IMR-90 (cell line): ENCODE results near the gene INPP5D. TPM values are rescaled to one million over a fixed set of nuclear protein-coding genes. Genes with fewer than 3 reads are reported as not detected.

Source experiments
- ATAC-seq: fragments of 200-7000 bp; cut with Tn5 transposase; 2 replicates; pipeline ENCODE4 v1.9.1; 2020; ENCODE audit warnings: low read depth, mild to moderate bottlenecking, moderate library complexity
- BruUV-seq: library from RNA; stranded (reverse); fragments of 400-500 nt; replicated peaks from 2 replicates; lab custom pipeline; 2021; lab: Mats Ljungman, UMichigan
- CTCF ChIA-PET: fragments of 300-600 bp; formaldehyde crosslinking; extraction: SDS; loops from one replicate; lab custom pipeline; 2021; ENCODE audit warnings: antibody characterized with exemption; lab: Yijun Ruan, JAX
- POLR2A ChIA-PET: fragments of 300-600 bp; sonication (Branson Sonifier 250); formaldehyde crosslinking; loops from one replicate; lab custom pipeline; 2022; ENCODE audit warnings: antibody characterized with exemption; ENCODE audit not compliant: unreplicated experiment; lab: Charles Lee
- DNase-seq: peaks from one replicate; pipeline ENCODE4 v3.0.0; 2013
- H2AFZ ChIP-seq: replicated peaks from 2 replicates; pipeline ENCODE3; 2013; ENCODE audit warnings: low read length, mild to moderate bottlenecking; ENCODE audit not compliant: poor library complexity
- H2AK5ac ChIP-seq: 2 replicates; pipeline ENCODE4 v1.6.1; 2013; ENCODE audit warnings: low read depth, low read length, inconsistent platforms
- H2AK9ac ChIP-seq: replicated peaks from 2 replicates; pipeline ENCODE3; 2013; ENCODE audit warnings: mild to moderate bottlenecking, low read depth, low read length, moderate library complexity; ENCODE audit not compliant: poor library complexity
- H2BK120ac ChIP-seq: 2 replicates; pipeline ENCODE4 v1.6.1; 2013; ENCODE audit warnings: low read depth, low read length, inconsistent platforms
- H2BK15ac ChIP-seq: 3 replicates; pipeline ENCODE4 v1.6.1; 2013; ENCODE audit warnings: low read depth, low read length, inconsistent platforms
- H2BK20ac ChIP-seq: 2 replicates; pipeline ENCODE4 v1.6.1; 2013; ENCODE audit warnings: low read depth, mild to moderate bottlenecking, inconsistent platforms, low read length, moderate library complexity
- H2BK5ac ChIP-seq: 2 replicates; pipeline ENCODE4 v1.6.1; 2013; ENCODE audit warnings: mild to moderate bottlenecking, low read depth, low read length, inconsistent platforms; ENCODE audit not compliant: poor library complexity, severe bottlenecking
- H3K14ac ChIP-seq: replicated peaks from 2 replicates; pipeline ENCODE4 v1.6.1; 2013; ENCODE audit warnings: low read depth, low read length, inconsistent platforms
- H3K18ac ChIP-seq: 2 replicates; pipeline ENCODE4 v1.6.1; 2013; ENCODE audit warnings: low read depth, low read length, control low read depth
- H3K23ac ChIP-seq: 2 replicates; pipeline ENCODE4 v1.6.1; 2013; ENCODE audit warnings: low read depth, low read length, inconsistent platforms
- H3K27ac ChIP-seq: 2 replicates; pipeline ENCODE4 v1.5.1; 2013; ENCODE audit warnings: mild to moderate bottlenecking, control low read depth, low read length; ENCODE audit not compliant: insufficient read depth
- H3K27me3 ChIP-seq: 2 replicates; pipeline ENCODE4 v1.6.1; 2013; ENCODE audit warnings: low read length; ENCODE audit not compliant: control insufficient read depth, insufficient read depth
- H3K36me3 ChIP-seq: 2 replicates; pipeline ENCODE4 v1.6.1; 2013; ENCODE audit warnings: low read length, mixed read lengths; ENCODE audit not compliant: control insufficient read depth, insufficient read depth
- H3K4ac ChIP-seq: 2 replicates; pipeline ENCODE4 v1.6.1; 2013; ENCODE audit warnings: low read depth, low read length, inconsistent platforms
- H3K4me1 ChIP-seq: 2 replicates; pipeline ENCODE4 v1.6.1; 2013; ENCODE audit warnings: low read length, mixed read lengths; ENCODE audit not compliant: control insufficient read depth, insufficient read depth
- H3K4me2 ChIP-seq: 2 replicates; pipeline ENCODE4 v1.6.1; 2013; ENCODE audit warnings: low read depth, mild to moderate bottlenecking, control low read depth, low read length, moderate library complexity
- H3K4me3 ChIP-seq: 2 replicates; pipeline ENCODE4 v1.5.1; 2013; ENCODE audit warnings: low read depth, mild to moderate bottlenecking, control low read depth, low read length, moderate library complexity; ENCODE audit not compliant: insufficient read depth
- H3K56ac ChIP-seq: 2 replicates; pipeline ENCODE4 v1.6.1; 2013; ENCODE audit warnings: low read length, inconsistent platforms; ENCODE audit not compliant: insufficient read depth; ENCODE audit errors: extremely low read depth
- H3K79me1 ChIP-seq, 2 experiments: 2 replicates each; pipeline ENCODE4 v1.6.1; 2013; ENCODE audit warnings: low read length in 2 of 2, inconsistent platforms in 1 of 2, low read depth in 1 of 2
- H3K9ac ChIP-seq: 2 replicates; pipeline ENCODE4 v1.6.1; 2013; ENCODE audit warnings: low read depth, low read length, control low read depth
- H3K9me1 ChIP-seq: 2 replicates; pipeline ENCODE4 v1.6.1; 2013; ENCODE audit warnings: low read length, inconsistent platforms; ENCODE audit not compliant: insufficient read depth
- H3K9me3 ChIP-seq: 2 replicates; pipeline ENCODE4 v1.6.1; 2013; ENCODE audit warnings: low read length; ENCODE audit not compliant: control insufficient read depth, insufficient read depth
- H4K20me1 ChIP-seq: 2 replicates; pipeline ENCODE4 v1.6.1; 2013; ENCODE audit warnings: low read length, inconsistent platforms; ENCODE audit not compliant: insufficient read depth
- H4K5ac ChIP-seq: 2 replicates; pipeline ENCODE4 v1.6.1; 2013; ENCODE audit warnings: mild to moderate bottlenecking, low read depth, low read length, control low read depth
- H4K8ac ChIP-seq, 2 experiments: 2 replicates each; pipeline ENCODE4 v1.6.1; 2013; ENCODE audit warnings: low read depth in 2 of 2, low read length in 2 of 2, control low read depth in 1 of 2, inconsistent platforms in 1 of 2
- H4K91ac ChIP-seq: 2 replicates; pipeline ENCODE4 v1.6.1; 2013; ENCODE audit warnings: low read depth, low read length, inconsistent platforms; ENCODE audit not compliant: insufficient read depth
- BHLHE40 ChIP-seq: fragments of 150-350 bp; IDR thresholded peaks from 2 replicates; pipeline ENCODE4 v1.6.1; 2016; ENCODE audit warnings: mild to moderate bottlenecking, low read depth, low read length
- FOS ChIP-seq: fragments of 150-350 bp; IDR thresholded peaks from 2 replicates; pipeline ENCODE4 v1.6.1; 2016; ENCODE audit warnings: low read depth, low read length
- MAZ ChIP-seq: IDR thresholded peaks from 2 replicates; pipeline ENCODE4 v1.6.1; 2012; ENCODE audit warnings: low read depth, mild to moderate bottlenecking, low read length, improper control_type of control experiment, moderate library complexity, borderline replicate concordance
- MXI1 ChIP-seq: IDR thresholded peaks from 2 replicates; pipeline ENCODE4 v1.6.1; 2012; ENCODE audit warnings: low read depth, mild to moderate bottlenecking, low read length, moderate library complexity, borderline replicate concordance
- RAD21 ChIP-seq: IDR thresholded peaks from 2 replicates; pipeline ENCODE4 v1.6.1; 2012; ENCODE audit warnings: low read length, improper control_type of control experiment
- WGBS, 2 experiments: methylation state at CpG; one replicate each; pipeline versions ENCODE4 v1.1.5 to v1.1.7; 2013; ENCODE audit warnings: missing lambda C conversion rate in 2 of 2; ENCODE audit not compliant: insufficient read length in 1 of 2; ENCODE audit errors: extremely low coverage in 2 of 2; 5-methylcytosine and 5-hydroxymethylcytosine counted together
- dilution Hi-C: fragments of 300-500 bp; cut with HindIII; formaldehyde crosslinking; loops from one replicate; pipeline ENCODE4 v1.14.3; 2018; ENCODE audit warnings: low sequenced_read_pairs; ENCODE audit not compliant: unreplicated experiment
- in situ Hi-C: fragments of 300-500 bp; cut with MboI; formaldehyde crosslinking; loops from 3 replicates; pipeline ENCODE4 v1.14.3; 2019; ENCODE audit warnings: low sequenced_read_pairs, inconsistent platforms, mixed read lengths
- intact Hi-C: fragments of 100-400 bp; cut with micrococcal nuclease; formaldehyde crosslinking; loops from 2 replicates; pipeline ENCODE4 v1.10.0; 2022
- polyA plus RNA-seq, 3 experiments: library from polyadenylated mRNA; depleted of rRNA; stranded (reverse); fragments of >200 nt; gene quantifications; 2 replicates each; pipeline ENCODE4 v1.2.3, GENCODE V29; 2012; ENCODE audit warnings: low replicate concordance in 1 of 3
- total RNA-seq: library from RNA; depleted of rRNA; stranded (reverse); fragments of >200 nt; gene quantifications from 2 replicates; pipeline ENCODE4 v1.2.3, GENCODE V29; 2012

Gene INPP5D
- total and polyA plus RNA-seq, 2 of the 4 experiments (the other 2 are of a cell fraction) = 0.18 to 0.29 TPM

GRCh38 chr2:233210281-233210680 lies 150.1 kb downstream of the INPP5D start:
- H4K20me1 ChIP-seq = peaks cover 8% of the 10 kb centered on the region; the same call in 1 of the 2 replicates
- H3K79me1 ChIP-seq = no peaks in the 10 kb centered on the region
- H3K4ac ChIP-seq = no peak overlapping the region
- H2AFZ ChIP-seq = no peak overlapping the region
- intact Hi-C loops (no loop called here), dilution Hi-C loops (no loop called here), in situ Hi-C loops (no loop called here)
- peaks cover 4% of the 10 kb centered on the region; the same call in 1 of the 2 replicates for H3K4me1 ChIP-seq
- no peak overlapping the region for H3K14ac ChIP-seq
- POLR2A ChIA-PET = no interaction called here
- H3K23ac ChIP-seq = no peak overlapping the region
- H3K18ac ChIP-seq = no peak overlapping the region
- H3K9me3 ChIP-seq = no peaks in the 10 kb centered on the region
- no peaks in the 10 kb centered on the region for H3K36me3 ChIP-seq
- H3K9me1 ChIP-seq = no peaks in the 10 kb centered on the region
- no TSS peak for BruUV-seq
- no peak overlapping the region for H4K91ac ChIP-seq
- H2BK5ac ChIP-seq = no peak overlapping the region
- H3K27me3 ChIP-seq = peaks cover 35% of the 10 kb centered on the region
- H4K8ac ChIP-seq = no peak overlapping the region
- DNase-seq (no peak), ATAC-seq (no peak)
- no peak overlapping the region for H2BK20ac ChIP-seq
- no peak overlapping the region for H4K5ac ChIP-seq
- no peak overlapping the region for H2AK9ac ChIP-seq
- H3K9ac ChIP-seq = no peak overlapping the region
- no peak overlapping the region for H3K4me3 ChIP-seq
- no peak overlapping the region for H3K27ac ChIP-seq
- no peak overlapping the region for H2BK15ac ChIP-seq
- H3K4me2 ChIP-seq = no peak overlapping the region
- WGBS, 2 experiments = 93% methylated on average over 6 of the region's 8 CpGs; no CpG with 5 or more reads in 1 of the 2 experiments
- no peak for TF ChIP-seq FOS
- no peak for TF ChIP-seq MAZ
- TF ChIP-seq BHLHE40 = no peak
- no peak for TF ChIP-seq RAD21
- no peak for TF ChIP-seq MXI1
- CTCF ChIA-PET = no interaction called here
- no peak overlapping the region for H2AK5ac ChIP-seq
- no peak overlapping the region for H2BK120ac ChIP-seq
- H3K56ac ChIP-seq = no peak overlapping the region
